ENCODE measurements around the gene NSD2.
A peak's percentile ranks its signal among the peaks of the same experiment; 100 is the strongest.

NSD2 gene

GRCh38 chr4:1980561-1981041, 109.4 kb downstream of the NSD2 start:
- TF ChIP-seq ELF4 (IDR thresholded peaks at IDR 0.05) = no peak
- TF ChIP-seq L3MBTL2 (conservative IDR thresholded peaks at IDR 0.05) = no peak
- no peak for TF ChIP-seq FOXK2 (IDR thresholded peaks at IDR 0.05)
- TF ChIP-seq NFRKB (IDR thresholded peaks at IDR 0.05) = no peak
- TF ChIP-seq FOXM1 (IDR thresholded peaks at IDR 0.05; ENCODE audit: borderline replicate concordance) = no peak
- no peak for TF ChIP-seq SUZ12 (IDR thresholded peaks at IDR 0.05)
- no peak for TF ChIP-seq ARNT (IDR thresholded peaks at IDR 0.05)
- TF ChIP-seq HDGF (IDR thresholded peaks at IDR 0.05; ENCODE audit: borderline replicate concordance) = no peak
- TF ChIP-seq FOXA1 (IDR thresholded peaks at IDR 0.05) = no peak
- no peak for TF ChIP-seq CTBP1 (IDR thresholded peaks at IDR 0.05; ENCODE audit: borderline replicate concordance)
- TF ChIP-seq PKNOX1 (IDR thresholded peaks at IDR 0.05) = no peak
- no peak for TF ChIP-seq SP1 (IDR thresholded peaks at IDR 0.05)
- CTCF ChIA-PET = no interaction called here
- DNase-seq (ENCODE audit: extremely low spot score) = no peak
- POLR2A ChIA-PET = no interaction called here

GRCh38 chr4:1981251-1982058, 110.3 kb downstream of the NSD2 start:
- CTCF ChIA-PET = no interaction called here
- no peak for TF ChIP-seq FOXK2 (IDR thresholded peaks at IDR 0.05)
- no peak for TF ChIP-seq PKNOX1 (IDR thresholded peaks at IDR 0.05)
- TF ChIP-seq ARNT (IDR thresholded peaks at IDR 0.05) = no peak
- DNase-seq (ENCODE audit: extremely low spot score) = peak; percentile 54
- POLR2A ChIA-PET = no interaction called here

GRCh38 chr4:1982124-1983052, 111.2 kb downstream of the NSD2 start:
- POLR2A ChIA-PET = interaction anchor here (0.9 kb wide), 1 partner anchor 27 kb away, joined by 3 read pairs; no protein-coding TSS in a partner anchor
- DNase-seq (ENCODE audit: extremely low spot score) = no peak
- CTCF ChIA-PET = no interaction called here
- TF ChIP-seq CTBP1 (IDR thresholded peaks at IDR 0.05; ENCODE audit: borderline replicate concordance) = no peak
- TF ChIP-seq FOXM1 (IDR thresholded peaks at IDR 0.05; ENCODE audit: borderline replicate concordance) = no peak
- no peak for TF ChIP-seq TARDBP (IDR thresholded peaks at IDR 0.05)
- TF ChIP-seq SUZ12 (IDR thresholded peaks at IDR 0.05) = no peak
- TF ChIP-seq L3MBTL2 (conservative IDR thresholded peaks at IDR 0.05) = no peak
- TF ChIP-seq ELF4 (IDR thresholded peaks at IDR 0.05) = no peak
- TF ChIP-seq ZNF384 (IDR thresholded peaks at IDR 0.05) = no peak
- TF ChIP-seq ARNT (IDR thresholded peaks at IDR 0.05) = no peak
- no peak for TF ChIP-seq NFRKB (IDR thresholded peaks at IDR 0.05)
- TF ChIP-seq PKNOX1 (IDR thresholded peaks at IDR 0.05) = no peak
- TF ChIP-seq BHLHE40 (IDR thresholded peaks at IDR 0.05; ENCODE audit: borderline replicate concordance) = no peak
- TF ChIP-seq LEF1 (IDR thresholded peaks at IDR 0.05; ENCODE audit: borderline replicate concordance) = no peak

GRCh38 chr4:1983053-1983845, 112.1 kb downstream of the NSD2 start:
- POLR2A ChIA-PET = interaction anchor here (0.9 kb wide), 1 partner anchor 26 kb away, joined by 3 read pairs; no protein-coding TSS in a partner anchor
- no peak for TF ChIP-seq FOXM1 (IDR thresholded peaks at IDR 0.05; ENCODE audit: borderline replicate concordance)
- no peak for TF ChIP-seq ARNT (IDR thresholded peaks at IDR 0.05)
- TF ChIP-seq SP1 (IDR thresholded peaks at IDR 0.05) = no peak
- TF ChIP-seq SUZ12 (IDR thresholded peaks at IDR 0.05) = no peak
- no peak for TF ChIP-seq BHLHE40 (IDR thresholded peaks at IDR 0.05; ENCODE audit: borderline replicate concordance)
- no peak for TF ChIP-seq CTBP1 (IDR thresholded peaks at IDR 0.05; ENCODE audit: borderline replicate concordance)
- TF ChIP-seq PKNOX1 (IDR thresholded peaks at IDR 0.05) = no peak
- no peak for TF ChIP-seq ELF4 (IDR thresholded peaks at IDR 0.05)
- no peak for TF ChIP-seq FOXA1 (IDR thresholded peaks at IDR 0.05)
- no peak for TF ChIP-seq L3MBTL2 (conservative IDR thresholded peaks at IDR 0.05)
- TF ChIP-seq NFRKB (IDR thresholded peaks at IDR 0.05) = no peak
- no peak for TF ChIP-seq TARDBP (IDR thresholded peaks at IDR 0.05)
- no peak for TF ChIP-seq ZNF384 (IDR thresholded peaks at IDR 0.05)
- no peak for TF ChIP-seq LEF1 (IDR thresholded peaks at IDR 0.05; ENCODE audit: borderline replicate concordance)
- no peak for TF ChIP-seq FOXK2 (IDR thresholded peaks at IDR 0.05)
- TF ChIP-seq HDGF (IDR thresholded peaks at IDR 0.05; ENCODE audit: borderline replicate concordance) = no peak
- no peak for DNase-seq (ENCODE audit: extremely low spot score)
- CTCF ChIA-PET = no interaction called here
